Muscle layer of colon (tissue), 2 donors: ENCODE measurements around the gene CORO1C.
A peak's percentile ranks its signal among the peaks of the same experiment; 100 is the strongest.
"Not testable (repeated sequence)": the region's sequence is repeated elsewhere in the genome, so short reads cannot be mapped to it uniquely, and the experiment has no call there.

Experiments used
- H3K27ac ChIP-seq: one replicate; pipeline ENCODE4 v1.7.0; 2013; ENCODE audit warnings: low read depth, mild to moderate bottlenecking, low read length, moderate library complexity
- H3K27me3 ChIP-seq, 2 donors: one replicate each; pipeline ENCODE4 v1.7.0; 2013; ENCODE audit warnings: low read length in 2 of 2, mild to moderate bottlenecking in 2 of 2; ENCODE audit not compliant: insufficient read depth in 2 of 2, control insufficient read depth in 1 of 2
- H3K36me3 ChIP-seq: one replicate; pipeline ENCODE4 v1.7.0; 2013; ENCODE audit warnings: mild to moderate bottlenecking, low read length; ENCODE audit not compliant: insufficient read depth
- H3K4me1 ChIP-seq: one replicate; pipeline ENCODE4 v1.7.0; 2013; ENCODE audit warnings: mild to moderate bottlenecking, low read length; ENCODE audit not compliant: insufficient read depth
- H3K4me3 ChIP-seq, 2 donors: one replicate each; pipeline ENCODE4 v1.7.0; 2013; ENCODE audit warnings: low read length in 2 of 2, low read depth in 1 of 2, mild to moderate bottlenecking in 1 of 2, moderate library complexity in 1 of 2
- H3K9ac ChIP-seq: one replicate; pipeline ENCODE4 v1.7.0; 2013; ENCODE audit warnings: low read length
- H3K9me3 ChIP-seq: one replicate; pipeline ENCODE4 v1.7.0; 2013; ENCODE audit warnings: mild to moderate bottlenecking, low read length
- donor health status: abdominal sarcoma.
- donor health status: Adenocarcinoma of cecum.

Gene CORO1C

GRCh38 chr12:108665608-108666202 is 65.6 kb downstream of the CORO1C start:
- Histone ChIP-seq H3K4me1 (peaks cover 65% of the 10 kb centered on the region), H3K9ac (peak overlapping the region; percentile 10)

GRCh38 chr12:108664338-108665258 is 66.7 kb downstream of the CORO1C start:
- H3K27ac ChIP-seq, result peak overlapping the region; percentile 87
- no peaks in the 10 kb centered on the region for H3K9me3 ChIP-seq
- H3K27me3 ChIP-seq, result no peaks in the 10 kb centered on the region
- H3K4me1 ChIP-seq, result peaks cover 66% of the 10 kb centered on the region
- peak overlapping the region; percentile 35 for H3K9ac ChIP-seq
- H3K4me3 ChIP-seq, result no peak overlapping the region
- H3K36me3 ChIP-seq, result peaks cover 8% of the 10 kb centered on the region

More at GRCh38 chr12:108665608-108666202, 65.6 kb downstream of the CORO1C start:
- H3K9me3 ChIP-seq, result no peaks in the 10 kb centered on the region
- peaks cover 8% of the 10 kb centered on the region for H3K36me3 ChIP-seq
- H3K4me3 ChIP-seq, result peak overlapping the region in 1 of 2 donors; percentile 18
- H3K27me3 ChIP-seq, result no peaks in the 10 kb centered on the region
- H3K27ac ChIP-seq, result peak overlapping the region; percentile 87

- Histone ChIP-seq H3K9me3 (no peaks in the 10 kb centered on the region), H3K36me3 (peaks cover 16% of the 10 kb centered on the region), H3K4me1 (peaks cover 63% of the 10 kb centered on the region), H3K27ac (peak overlapping the region; percentile 39), H3K27me3 (no peaks in the 10 kb centered on the region), H3K9ac (no peak overlapping the region), H3K4me3 (no peak overlapping the region)
Measured at GRCh38 chr12:108663324-108664015, 67.8 kb downstream of the CORO1C start.

GRCh38 chr12:108658115-108658514 is 73.2 kb downstream of the CORO1C start:
- H3K9ac ChIP-seq, H3K9me3 ChIP-seq, H3K4me3 ChIP-seq, H3K27me3 ChIP-seq, H3K27ac ChIP-seq: not testable (repeated sequence)
- Histone ChIP-seq H3K36me3 (peaks cover 38% of the 10 kb centered on the region), H3K4me1 (peaks cover 21% of the 10 kb centered on the region)

DNA sequence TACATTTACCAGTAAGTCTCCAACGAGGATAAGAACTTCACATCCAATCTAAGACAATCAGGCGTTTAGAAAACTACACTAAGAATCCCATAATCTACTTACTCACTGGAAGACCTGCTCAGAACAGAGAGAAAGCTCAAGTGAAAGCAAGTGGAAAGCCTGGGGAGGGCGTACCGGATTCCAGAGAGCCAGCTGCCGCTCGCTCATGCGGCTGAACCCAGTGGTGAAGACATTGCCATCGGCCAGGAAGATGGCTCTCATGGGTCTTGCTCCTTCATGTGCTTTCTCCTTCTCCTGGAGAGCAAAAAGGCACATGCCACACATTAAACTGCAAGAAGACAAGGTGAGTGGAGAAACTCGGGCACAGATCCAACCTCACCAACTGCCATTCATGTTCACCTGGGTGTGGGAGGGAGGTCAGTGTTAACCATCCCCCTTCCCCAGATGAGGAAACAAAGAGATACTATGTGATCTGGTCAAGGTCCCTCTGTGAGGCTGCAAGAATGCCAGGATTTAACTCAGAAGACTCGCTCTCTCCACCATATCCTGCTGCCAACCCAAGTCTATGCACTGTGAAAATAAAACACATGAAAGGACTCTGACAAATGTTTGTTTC is 74.1 kb downstream of the CORO1C start:
- no peaks in the 10 kb centered on the region for H3K27me3 ChIP-seq
- peaks cover 47% of the 10 kb centered on the region for H3K36me3 ChIP-seq
- H3K4me3 ChIP-seq, result no peak overlapping the region
- H3K9ac ChIP-seq, result no peak overlapping the region
- H3K9me3 ChIP-seq, result no peaks in the 10 kb centered on the region
- no peak overlapping the region for H3K27ac ChIP-seq
- H3K4me1 ChIP-seq, result peaks cover 21% of the 10 kb centered on the region

- not testable (repeated sequence) for H3K27me3 ChIP-seq, H3K4me3 ChIP-seq, H3K9ac ChIP-seq, H3K27ac ChIP-seq, H3K9me3 ChIP-seq
- Histone ChIP-seq H3K4me1 (peaks cover 21% of the 10 kb centered on the region), H3K36me3 (peaks cover 47% of the 10 kb centered on the region)
Measured at GRCh38 chr12:108656247-108656646, 75.1 kb downstream of the CORO1C start.

- peaks cover 49% of the 10 kb centered on the region for H3K36me3 ChIP-seq
- not testable (repeated sequence) for H3K4me3 ChIP-seq, H3K9me3 ChIP-seq, H3K27ac ChIP-seq, H3K9ac ChIP-seq, H3K27me3 ChIP-seq
- peaks cover 21% of the 10 kb centered on the region for H3K4me1 ChIP-seq
Measured at GRCh38 chr12:108655812-108656175, 75.5 kb downstream of the CORO1C start.

DNA sequence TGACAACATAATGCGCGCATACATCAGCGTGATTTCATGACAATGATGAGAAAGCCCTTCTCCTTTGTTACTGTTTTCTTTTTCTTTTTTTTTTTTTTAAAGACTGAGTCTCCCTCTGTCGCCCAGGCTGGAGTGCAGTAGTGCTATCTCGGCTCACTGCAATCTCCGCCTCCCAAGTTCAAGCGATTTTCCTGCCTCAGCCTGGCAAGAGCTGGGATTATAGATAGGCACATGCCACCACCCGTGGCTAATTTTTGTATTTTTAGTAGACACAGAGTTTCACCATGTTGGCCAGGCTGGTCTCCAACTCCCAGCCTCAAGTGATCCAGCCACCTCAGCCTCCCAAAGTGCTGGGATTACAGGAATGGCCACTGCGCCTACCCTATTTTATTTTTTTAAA is 76.7 kb downstream of the CORO1C start:
- H3K27ac ChIP-seq, H3K4me3 ChIP-seq, H3K9me3 ChIP-seq, H3K27me3 ChIP-seq, H3K9ac ChIP-seq: not testable (repeated sequence)
- Histone ChIP-seq H3K4me1 (peaks cover 17% of the 10 kb centered on the region), H3K36me3 (peaks cover 56% of the 10 kb centered on the region)

GRCh38 chr12:108653922-108654321 is 77.4 kb downstream of the CORO1C start:
- no peak overlapping the region for H3K4me3 ChIP-seq
- no peak overlapping the region for H3K27ac ChIP-seq
- H3K36me3 ChIP-seq, result peaks cover 57% of the 10 kb centered on the region

DNA sequence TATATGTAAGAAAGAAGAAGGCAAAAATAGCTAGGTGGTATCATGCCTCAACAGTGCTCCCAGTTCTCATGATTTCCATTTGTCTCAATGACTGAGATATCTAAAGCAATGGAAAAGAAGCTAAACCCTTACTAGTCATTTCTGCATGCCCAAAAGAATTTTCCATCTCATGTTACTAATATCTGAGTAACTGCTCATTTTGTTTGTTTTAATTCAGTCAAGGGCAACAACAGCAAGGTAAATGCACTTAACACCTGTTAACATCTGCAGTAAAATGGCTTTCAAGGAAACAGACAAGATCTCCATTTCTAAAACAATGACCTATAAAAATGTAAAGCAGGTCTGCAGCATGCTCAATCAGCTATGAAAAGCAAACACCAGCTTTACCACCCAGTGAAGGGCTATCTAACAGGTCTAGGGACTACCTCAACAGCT is 78.2 kb downstream of the CORO1C start:
- peaks cover 9% of the 10 kb centered on the region for H3K4me1 ChIP-seq
- no peak overlapping the region for H3K27ac ChIP-seq
- peaks cover 58% of the 10 kb centered on the region for H3K36me3 ChIP-seq
- no peaks in the 10 kb centered on the region for H3K9me3 ChIP-seq
- H3K9ac ChIP-seq, result no peak overlapping the region
- H3K4me3 ChIP-seq, result no peak overlapping the region
- no peaks in the 10 kb centered on the region for H3K27me3 ChIP-seq

More at GRCh38 chr12:108653922-108654321, 77.4 kb downstream of the CORO1C start:
- Histone ChIP-seq H3K9ac (no peak overlapping the region), H3K4me1 (peaks cover 16% of the 10 kb centered on the region), H3K27me3 (no peaks in the 10 kb centered on the region), H3K9me3 (no peaks in the 10 kb centered on the region)

DNA sequence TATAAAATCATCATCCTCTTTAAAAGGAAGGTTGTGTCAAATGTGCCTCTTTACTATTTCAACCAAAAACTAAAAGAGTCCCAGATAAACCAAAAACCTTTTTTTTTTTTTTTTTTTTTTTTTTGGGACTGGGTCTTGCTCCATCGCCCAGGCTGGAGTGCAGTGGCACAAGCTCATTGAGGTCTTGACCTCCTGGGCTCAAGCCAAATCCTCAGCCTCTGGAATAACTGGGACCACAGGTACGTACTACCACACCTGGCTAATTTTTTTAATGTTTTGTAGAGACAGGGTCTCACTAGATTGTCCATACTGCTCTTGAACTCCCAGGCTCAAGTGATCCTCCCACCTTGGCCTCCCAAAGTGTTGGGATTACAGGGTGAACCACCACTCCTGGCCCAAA is 81.2 kb downstream of the CORO1C start:
- Histone ChIP-seq H3K27me3 (no peaks in the 10 kb centered on the region), H3K9ac (no peak overlapping the region), H3K36me3 (peaks cover 74% of the 10 kb centered on the region), H3K4me3 (no peak overlapping the region), H3K9me3 (no peaks in the 10 kb centered on the region), H3K4me1 (peaks cover 9% of the 10 kb centered on the region), H3K27ac (no peak overlapping the region)
